Psoas muscle (tissue), 8 donors: ENCODE data around the gene ZBTB26. TPM values are rescaled to one million over a fixed set of nuclear protein-coding genes. Genes with fewer than 3 reads are reported as not detected.
"Not testable (repeated sequence)": the region's sequence is repeated elsewhere in the genome, so short reads cannot be mapped to it uniquely, and the experiment has no call there.

Experiments used
- ATAC-seq, 4 donors: fragments of 200-7000 bp; cut with Tn5 transposase; one replicate each; pipeline ENCODE4 v1.9.1; 2020; ENCODE audit warnings: moderate library complexity in 3 of 4, mild to moderate bottlenecking in 2 of 4
- DNase-seq, 2 donors: peaks; one replicate each; pipeline ENCODE4 v3.0.0-alpha.2; 2020
- H3K27ac ChIP-seq: fragments of 200-600 bp; one replicate; pipeline ENCODE4 v1.8.0; 2022
- H3K27me3 ChIP-seq, 3 donors: fragments of 200-600 bp in 1 of 3; one replicate each; pipeline versions ENCODE4 v1.6.1 to v1.8.0; 2013 to 2022; ENCODE audit warnings: low read length in 2 of 3, mild to moderate bottlenecking in 2 of 3, moderate library complexity in 1 of 3; ENCODE audit not compliant: insufficient read depth in 3 of 3
- H3K36me3 ChIP-seq, 2 donors: fragments of 200-600 bp in 1 of 2; one replicate each; pipeline versions ENCODE4 v1.6.1 to v1.8.0; 2013 to 2022; ENCODE audit warnings: low read depth in 1 of 2, mild to moderate bottlenecking in 1 of 2, moderate library complexity in 1 of 2; ENCODE audit not compliant: insufficient read depth in 1 of 2
- H3K4me1 ChIP-seq: fragments of 200-600 bp; one replicate; pipeline ENCODE4 v1.8.0; 2022
- H3K4me3 ChIP-seq: fragments of 200-600 bp; one replicate; pipeline ENCODE4 v1.8.0; 2022; ENCODE audit warnings: mild to moderate bottlenecking
- H3K9me3 ChIP-seq: fragments of 200-600 bp; one replicate; pipeline ENCODE4 v1.8.0; 2022
- CTCF ChIP-seq: fragments of 200-600 bp; IDR thresholded peaks from one replicate; pipeline ENCODE4 v1.8.0; 2022; ENCODE audit warnings: antibody characterized with exemption
- WGBS, 3 donors: extraction: QIAGEN DNeasy Blood & Tissue Kit; methylation state at CpG; one replicate each; pipeline versions ENCODE4 v1.1.6 to v1.1.7; 2013; 5-methylcytosine and 5-hydroxymethylcytosine counted together
- intact Hi-C, 2 donors: fragments of 100-400 bp; cut with DNase I; formaldehyde crosslinking; loops; one replicate each; pipeline versions ENCODE4 v1.11.0 to v1.14.2; 2022
- polyA plus RNA-seq, 3 donors: library from polyadenylated mRNA; stranded (reverse); fragments of 200-250 nt; gene quantifications; one replicate each; pipeline ENCODE4 v1.2.3, GENCODE V29; 2013
- total RNA-seq, 4 donors: library from RNA; stranded (reverse); fragmentation: NEBNext Ultra II Directional in 2 of 4; extraction: Animal tissue kit (Norgen Biotek cat#: 25700) in 2 of 4; gene quantifications; one replicate each; pipeline versions ENCODE4 v1.2.1 to v1.2.4, GENCODE V29; 2021 to 2023
- donor health status: healthy with polysubstance abuse.
- donor health status: DM: no; HTN: no; CAD: no; lungs with moderate emphysema.
- donor health status: Bipolar disorder and iron deficiency.
- donor health status: healthy.
- donor health status: DM: yes; HTN: yes; CAD: no.
- donor health status: DM: no; HTN: no; CAD: no.
- donor health status: DM: no; HTN: no; CAD: no.
- donor health status: DM: yes; HTN: yes; CAD: no.

Gene ZBTB26
- total and polyA plus RNA-seq, 7 donors = 2.0 to 4.8 (median 3.1) TPM

GRCh38 chr9:122888480-122888879 lies 42.8 kb downstream of the ZBTB26 start:
- WGBS, 3 donors = 63 to 79% (median 77%) methylated on average over 3 of the region's 3 CpGs
- intact Hi-C loops = loop anchor here in 1 of 2 donors (5.0 kb wide), 1 partner anchor 41 kb away; no protein-coding TSS in a partner anchor
- TF ChIP-seq CTCF = no peak
- ATAC-seq = no peak
- Histone ChIP-seq H3K27me3 (no peaks in the 10 kb centered on the region), H3K4me1 (no peaks in the 10 kb centered on the region), H3K36me3 (peaks cover 4 to 97% of the 10 kb centered on the region in 2 donors), H3K9me3 (no peaks in the 10 kb centered on the region), H3K4me3 (no peak overlapping the region), H3K27ac (no peak overlapping the region)
- no peak for DNase-seq

GRCh38 chr9:122883125-122883524 lies 48.2 kb downstream of the ZBTB26 start:
- no peaks in the 10 kb centered on the region for H3K27me3 ChIP-seq
- DNase-seq (no peak), ATAC-seq (no peak)
- peaks cover 9 to 100% of the 10 kb centered on the region in 2 donors for H3K36me3 ChIP-seq
- no peak for TF ChIP-seq CTCF
- intact Hi-C loops = no loop called here
- no peaks in the 10 kb centered on the region for H3K4me1 ChIP-seq
- WGBS, 3 donors = 96 to 100% (median 97%) methylated on average over 2 of the region's 2 CpGs
- no peak overlapping the region for H3K27ac ChIP-seq
- no peaks in the 10 kb centered on the region for H3K9me3 ChIP-seq
- H3K4me3 ChIP-seq = no peak overlapping the region

GRCh38 chr9:122879443-122879842 lies 51.9 kb downstream of the ZBTB26 start:
- DNase-seq (no peak), ATAC-seq (no peak)
- WGBS, 3 donors = 74 to 82% (median 79%) methylated on average over 2 of the region's 2 CpGs
- no peak for TF ChIP-seq CTCF
- Histone ChIP-seq H3K4me1 (no peaks in the 10 kb centered on the region), H3K9me3 (no peaks in the 10 kb centered on the region), H3K27me3 (no peaks in the 10 kb centered on the region), H3K4me3 (no peak overlapping the region), H3K36me3 (peaks cover 19 to 100% of the 10 kb centered on the region in 2 donors), H3K27ac (no peak overlapping the region)
- intact Hi-C loops = no loop called here

- ATAC-seq (no peak), DNase-seq (no peak)
- intact Hi-C loops = no loop called here
- no peaks in the 10 kb centered on the region for H3K4me1 ChIP-seq
- peaks cover 12 to 83% of the 10 kb centered on the region in 2 donors for H3K36me3 ChIP-seq
- TF ChIP-seq CTCF = no peak
- no peaks in the 10 kb centered on the region for H3K27me3 ChIP-seq
- no peaks in the 10 kb centered on the region for H3K9me3 ChIP-seq
- 82 to 91% (median 88%) methylated on average over 1 of the region's 1 CpG for WGBS, 3 donors
- no peak overlapping the region for H3K27ac ChIP-seq
- H3K4me3 ChIP-seq = no peak overlapping the region
Measured at GRCh38 chr9:122875523-122875922, 55.8 kb downstream of the ZBTB26 start.

- H3K27ac ChIP-seq, DNase-seq, ATAC-seq, intact Hi-C loops, H3K4me1 ChIP-seq, H3K9me3 ChIP-seq, H3K4me3 ChIP-seq, H3K27me3 ChIP-seq: not testable (repeated sequence)
- peaks cover 2 to 31% of the 10 kb centered on the region in 2 donors for H3K36me3 ChIP-seq
- 95 to 99% methylated on average over 10 to 12 of the region's 27 CpGs; no CpG with 5 or more reads in 1 of the 3 donors for WGBS, 3 donors
Measured at GRCh38 chr9:122867276-122867675, 64.0 kb downstream of the ZBTB26 start.
